HEK293 (cell line): ENCODE results near the gene SFXN3.

Experiments
- CTCF ChIA-PET: fragments of 350-600 bp; formaldehyde crosslinking; extraction: SDS; loops from one replicate; lab custom pipeline; 2021; ENCODE audit warnings: antibody characterized with exemption; lab: Yijun Ruan, JAX
- POLR2A ChIA-PET: fragments of 300-600 bp; formaldehyde crosslinking; extraction: SDS; loops from one replicate; lab custom pipeline; 2020; ENCODE audit warnings: antibody characterized with exemption, inconsistent platforms; lab: Yijun Ruan, JAX
- H3K27ac ChIP-seq: fragments of 200-500 bp; sonication (Bioruptor generic); 2 replicates; pipeline ENCODE4 v1.5.1; 2014; ENCODE audit warnings: low read depth, low read length, control low read depth, inconsistent platforms; ENCODE audit errors: extremely low read depth
- H3K36me3 ChIP-seq, 2 experiments: fragments of 200-500 bp in 1 of 2; sonication (Bioruptor generic) in 1 of 2; 1 replicate in 1 of 2; 2 replicates in 1 of 2; pipeline ENCODE4 v1.5.1; 2014 to 2017; ENCODE audit warnings: inconsistent platforms in 2 of 2, low read length in 2 of 2; ENCODE audit not compliant: control insufficient read depth in 2 of 2, insufficient read depth in 1 of 2
- H3K4me1 ChIP-seq: fragments of 200-500 bp; sonication (Bioruptor generic); 2 replicates; pipeline ENCODE4 v1.5.1; 2014; ENCODE audit warnings: mild to moderate bottlenecking, low read length, inconsistent platforms; ENCODE audit not compliant: control insufficient read depth, insufficient read depth
- H3K4me3 ChIP-seq: 2 replicates; pipeline ENCODE4 v1.5.1; 2011; ENCODE audit warnings: low read depth, mild to moderate bottlenecking, control low read depth, low read length, moderate library complexity
- H3K9me3 ChIP-seq: fragments of 200-500 bp; sonication (Bioruptor generic); 2 replicates; pipeline ENCODE4 v1.5.1; 2014; ENCODE audit warnings: low read depth, low read length, inconsistent platforms; ENCODE audit not compliant: control insufficient read depth, insufficient read depth
- HOXC10 ChIP-seq: sonication (generic); formaldehyde crosslinking; IDR thresholded peaks from 2 replicates; pipeline ENCODE4 v1.8.1; 2023; ENCODE audit warnings: mild to moderate bottlenecking, missing genetic modification reagents
- HOXD13 ChIP-seq: sonication (generic); formaldehyde crosslinking; IDR thresholded peaks from 2 replicates; pipeline ENCODE4 v1.8.0; 2022; ENCODE audit warnings: missing genetic modification reagents, borderline replicate concordance
- KLF8 ChIP-seq: fragments of 450-650 bp; formaldehyde crosslinking; IDR thresholded peaks from 2 replicates; pipeline ENCODE4 v1.5.1; 2016; ENCODE audit warnings: missing biosample characterization, missing genetic modification characterization
- PRDM1 ChIP-seq: fragments of 450-650 bp; formaldehyde crosslinking; IDR thresholded peaks from 2 replicates; pipeline ENCODE4; 2016; ENCODE audit warnings: missing biosample characterization, missing genetic modification characterization
- SCRT2 ChIP-seq: fragments of 450-650 bp; formaldehyde crosslinking; IDR thresholded peaks from 2 replicates; pipeline ENCODE4 v1.5.1; 2016; ENCODE audit warnings: missing biosample characterization, missing genetic modification characterization
- SETDB1 ChIP-seq: IDR thresholded peaks from one replicate; pipeline ENCODE4 v1.6.1; 2017; ENCODE audit warnings: mild to moderate bottlenecking, low read length, moderate library complexity, mixed read lengths; ENCODE audit not compliant: insufficient read length
- TRIM28 ChIP-seq: IDR thresholded peaks from 2 replicates; pipeline ENCODE4 v1.6.1; 2011; ENCODE audit warnings: low read length, control low read depth, borderline replicate concordance
- YY1 ChIP-seq: fragments of 450-650 bp; formaldehyde crosslinking; IDR thresholded peaks from 2 replicates; pipeline ENCODE4 v1.5.1; 2018; ENCODE audit warnings: missing biosample characterization, missing genetic modification characterization
- ZBTB1 ChIP-seq: fragments of 450-650 bp; formaldehyde crosslinking; IDR thresholded peaks from 2 replicates; pipeline ENCODE4 v1.5.1; 2016; ENCODE audit warnings: missing biosample characterization, missing genetic modification characterization
- ZNF112 ChIP-seq: fragments of 450-650 bp; formaldehyde crosslinking; IDR thresholded peaks from 2 replicates; pipeline ENCODE4 v1.5.0; 2017; ENCODE audit warnings: missing biosample characterization, missing genetic modification characterization
- ZNF239 ChIP-seq: fragments of 450-650 bp; formaldehyde crosslinking; IDR thresholded peaks from 2 replicates; pipeline ENCODE4 v1.5.1; 2016; ENCODE audit warnings: missing biosample characterization, missing genetic modification characterization
- ZNF266 ChIP-seq: fragments of 450-650 bp; formaldehyde crosslinking; IDR thresholded peaks from 2 replicates; pipeline ENCODE4 v1.5.1; 2016; ENCODE audit warnings: missing biosample characterization, missing genetic modification characterization, low read depth
- ZNF324 ChIP-seq: fragments of 450-650 bp; formaldehyde crosslinking; IDR thresholded peaks from 2 replicates; pipeline ENCODE4 v1.5.1; 2016; ENCODE audit warnings: missing biosample characterization, missing genetic modification characterization
- ZNF37A ChIP-seq: fragments of 450-650 bp; IDR thresholded peaks from 2 replicates; pipeline ENCODE4 v1.5.1; 2018; ENCODE audit warnings: missing biosample characterization, missing genetic modification characterization
- ZNF514 ChIP-seq: fragments of 450-650 bp; formaldehyde crosslinking; IDR thresholded peaks from 2 replicates; pipeline ENCODE4 v1.5.1; 2016; ENCODE audit warnings: missing biosample characterization, missing genetic modification characterization
- ZNF600 ChIP-seq: fragments of 450-650 bp; formaldehyde crosslinking; IDR thresholded peaks from 2 replicates; pipeline ENCODE4 v1.5.1; 2016; ENCODE audit warnings: missing biosample characterization, missing genetic modification characterization
- ZNF621 ChIP-seq: fragments of 450-650 bp; formaldehyde crosslinking; IDR thresholded peaks from 2 replicates; pipeline ENCODE4 v1.5.1; 2017; ENCODE audit warnings: missing biosample characterization, missing genetic modification characterization
- ZNF623 ChIP-seq: fragments of 450-650 bp; formaldehyde crosslinking; IDR thresholded peaks from 2 replicates; pipeline ENCODE4 v1.5.1; 2016; ENCODE audit warnings: missing biosample characterization, missing genetic modification characterization
- ZNF660 ChIP-seq: fragments of 450-650 bp; IDR thresholded peaks from 2 replicates; pipeline ENCODE4 v1.5.1; 2018; ENCODE audit warnings: missing biosample characterization, mild to moderate bottlenecking, missing genetic modification characterization
- ZNF670 ChIP-seq: fragments of 450-650 bp; formaldehyde crosslinking; IDR thresholded peaks from 2 replicates; pipeline ENCODE4 v1.5.1; 2016; ENCODE audit warnings: missing biosample characterization, missing genetic modification characterization, low read depth
- ZNF76 ChIP-seq: fragments of 450-650 bp; formaldehyde crosslinking; IDR thresholded peaks from 2 replicates; pipeline ENCODE4; 2016; ENCODE audit warnings: low read depth, missing biosample characterization, missing genetic modification characterization, borderline replicate concordance
- ZSCAN30 ChIP-seq: fragments of 450-650 bp; IDR thresholded peaks from 2 replicates; pipeline ENCODE4 v1.5.1; 2018; ENCODE audit warnings: missing biosample characterization, mild to moderate bottlenecking, missing genetic modification characterization, moderate library complexity
- TF ChIP-seq, protein P1 (sequence below): fragments of 450-650 bp; formaldehyde crosslinking; IDR thresholded peaks from 2 replicates; pipeline ENCODE4 v1.5.1; 2017; ENCODE audit warnings: missing biosample characterization, missing genetic modification characterization
- TF ChIP-seq, protein P2 (sequence below): fragments of 450-650 bp; formaldehyde crosslinking; IDR thresholded peaks from 2 replicates; pipeline ENCODE4 v1.5.1; 2016; ENCODE audit warnings: missing biosample characterization, missing genetic modification characterization

The SFXN3 gene

GRCh38 chr10:101000915-101001658, 29.9 kb upstream of the SFXN3 start (continued):
- TF ChIP-seq SETDB1, result no peak
- TF ChIP-seq SCRT2 (tag by site-specific recombination), result 0 out of 2 replicates have a peak, but pooled peaks have one; percentile 20
- no peak for TF ChIP-seq ZNF660 (tag by site-specific recombination)
- no peak for TF ChIP-seq ZNF112
- 0 out of 2 replicates have a peak, but pooled peaks have one; percentile 20 for TF ChIP-seq TRIM28
- no peak for TF ChIP-seq ZNF670 (tag by site-specific recombination)
- TF ChIP-seq HOXC10 (CRISPR knock-in tag), result no peak
- no peak for TF ChIP-seq ZNF600 (tag by site-specific recombination)
- TF ChIP-seq ZBTB1 (tag by site-specific recombination), result no peak
- peak; percentile 59 for TF ChIP-seq PRDM1
- TF ChIP-seq ZNF239 (tag by site-specific recombination), result no peak
- TF ChIP-seq ZNF623 (tag by site-specific recombination), result no peak
- TF ChIP-seq KLF8, result no peak
- TF ChIP-seq HOXD13 (CRISPR knock-in tag), result no peak
- no peak for TF ChIP-seq ZNF76 (tag by site-specific recombination)
- TF ChIP-seq ZSCAN30 (tag by site-specific recombination), result no peak
- no peak for TF ChIP-seq YY1 (tag by site-specific recombination)
- TF ChIP-seq, protein P1, sequence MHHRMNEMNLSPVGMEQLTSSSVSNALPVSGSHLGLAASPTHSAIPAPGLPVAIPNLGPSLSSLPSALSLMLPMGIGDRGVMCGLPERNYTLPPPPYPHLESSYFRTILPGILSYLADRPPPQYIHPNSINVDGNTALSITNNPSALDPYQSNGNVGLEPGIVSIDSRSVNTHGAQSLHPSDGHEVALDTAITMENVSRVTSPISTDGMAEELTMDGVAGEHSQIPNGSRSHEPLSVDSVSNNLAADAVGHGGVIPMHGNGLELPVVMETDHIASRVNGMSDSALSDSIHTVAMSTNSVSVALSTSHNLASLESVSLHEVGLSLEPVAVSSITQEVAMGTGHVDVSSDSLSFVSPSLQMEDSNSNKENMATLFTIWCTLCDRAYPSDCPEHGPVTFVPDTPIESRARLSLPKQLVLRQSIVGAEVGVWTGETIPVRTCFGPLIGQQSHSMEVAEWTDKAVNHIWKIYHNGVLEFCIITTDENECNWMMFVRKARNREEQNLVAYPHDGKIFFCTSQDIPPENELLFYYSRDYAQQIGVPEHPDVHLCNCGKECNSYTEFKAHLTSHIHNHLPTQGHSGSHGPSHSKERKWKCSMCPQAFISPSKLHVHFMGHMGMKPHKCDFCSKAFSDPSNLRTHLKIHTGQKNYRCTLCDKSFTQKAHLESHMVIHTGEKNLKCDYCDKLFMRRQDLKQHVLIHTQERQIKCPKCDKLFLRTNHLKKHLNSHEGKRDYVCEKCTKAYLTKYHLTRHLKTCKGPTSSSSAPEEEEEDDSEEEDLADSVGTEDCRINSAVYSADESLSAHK (tag by site-specific recombination), result no peak
- TF ChIP-seq ZNF514, result no peak
- TF ChIP-seq ZNF37A, result no peak

- Histone ChIP-seq H3K9me3 (no peaks in the 10 kb centered on the region), H3K36me3 (peaks cover 8 to 56% of the 10 kb centered on the region in 2 experiments; a peak in 2 of 3 replicates), H3K27ac (no peak overlapping the region), H3K4me1 (peaks cover 8% of the 10 kb centered on the region), H3K4me3 (no peak overlapping the region)
- ChIA-PET POLR2A (no interaction called here), CTCF (interaction anchor here (0.6 to 16.6 kb wide), 6 partner anchors 9 to 55 kb away, joined by 3 to 274 read pairs (median 4); no protein-coding TSS in a partner anchor)
- TF ChIP-seq ZNF266 (tag by site-specific recombination) (no peak), ZNF324 (no peak), ZNF621 (tag by site-specific recombination) (no peak)
- TF ChIP-seq, protein P2, sequence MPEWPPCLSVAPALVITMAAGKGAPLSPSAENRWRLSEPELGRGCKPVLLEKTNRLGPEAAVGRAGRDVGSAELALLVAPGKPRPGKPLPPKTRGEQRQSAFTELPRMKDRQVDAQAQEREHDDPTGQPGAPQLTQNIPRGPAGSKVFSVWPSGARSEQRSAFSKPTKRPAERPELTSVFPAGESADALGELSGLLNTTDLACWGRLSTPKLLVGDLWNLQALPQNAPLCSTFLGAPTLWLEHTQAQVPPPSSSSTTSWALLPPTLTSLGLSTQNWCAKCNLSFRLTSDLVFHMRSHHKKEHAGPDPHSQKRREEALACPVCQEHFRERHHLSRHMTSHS (tag by site-specific recombination), result no peak
Measured at GRCh38 chr10:101001659-101002035, 29.4 kb upstream of the SFXN3 start.
